Heart left ventricle (tissue), 16 donors: ENCODE measurements around the gene ATP13A2. TPM values are rescaled to one million over a fixed set of nuclear protein-coding genes. Genes with fewer than 3 reads are reported as not detected.
"Not testable (repeated sequence)": the region's sequence is repeated elsewhere in the genome, so short reads cannot be mapped to it uniquely, and the experiment has no call there.

Experiments used
- ATAC-seq, 4 donors: fragments of 200-7000 bp; cut with Tn5 transposase; one replicate each; pipeline ENCODE4 v1.9.1; 2020 to 2022; ENCODE audit warnings: moderate library complexity in 4 of 4, mild to moderate bottlenecking in 3 of 4, moderate number of reproducible peaks in 1 of 4
- DNase-seq, 5 donors: peaks; one replicate each; pipeline ENCODE4 v3.0.0-alpha.2; 2020
- H3K27ac ChIP-seq, 12 donors: fragments of 200-600 bp; sonication (generic) in 4 of 12; one replicate each; pipeline versions ENCODE4 v1.5.0 to v1.8.0; 2016 to 2022; ENCODE audit warnings: mild to moderate bottlenecking in 2 of 12
- H3K27me3 ChIP-seq, 9 donors: fragments of 200-600 bp; sonication (generic) in 2 of 9; one replicate each; pipeline versions ENCODE4 v1.5.1 to v1.8.0; 2016 to 2022; ENCODE audit warnings: mild to moderate bottlenecking in 3 of 9
- H3K36me3 ChIP-seq, 9 donors: fragments of 200-600 bp; sonication (generic) in 2 of 9; one replicate each; pipeline versions ENCODE4 v1.5.0 to v1.8.0; 2018 to 2022; ENCODE audit warnings: mild to moderate bottlenecking in 2 of 9
- H3K4me1 ChIP-seq, 12 donors: fragments of 200-600 bp; sonication (generic) in 4 of 12; one replicate each; pipeline versions ENCODE4 v1.5.0 to v1.8.0; 2016 to 2022; ENCODE audit warnings: mild to moderate bottlenecking in 3 of 12
- H3K4me3 ChIP-seq, 12 donors: fragments of 200-600 bp; sonication (generic) in 4 of 12; one replicate each; pipeline versions ENCODE4 v1.5.0 to v1.8.0; 2017 to 2022; ENCODE audit warnings: mild to moderate bottlenecking in 9 of 12, moderate library complexity in 4 of 12
- H3K9me3 ChIP-seq, 12 donors: fragments of 200-600 bp; sonication (generic) in 4 of 12; one replicate each; pipeline versions ENCODE4 v1.5.0 to v1.8.0; 2016 to 2022; ENCODE audit warnings: mild to moderate bottlenecking in 1 of 12
- POLR2A ChIP-seq, 2 donors: fragments of 450-650 bp; IDR thresholded peaks; one replicate each; pipeline ENCODE4 v1.6.1; 2017; ENCODE audit warnings: antibody characterized with exemption in 2 of 2, mild to moderate bottlenecking in 2 of 2, moderate library complexity in 2 of 2
- WGBS, 4 donors: extraction: QIAGEN DNeasy Blood & Tissue Kit in 2 of 4; methylation state at CpG; one replicate each; pipeline versions ENCODE4 v1.1.5 to v1.1.7; 2013 to 2018; 5-methylcytosine and 5-hydroxymethylcytosine counted together
- intact Hi-C, 10 donors: fragments of 100-400 bp; cut with DNase I; formaldehyde crosslinking; loops; one replicate each; pipeline versions ENCODE4 v1.11.1 to v1.14.2; 2022
- polyA plus RNA-seq, 2 donors: library from polyadenylated mRNA; stranded (reverse); fragments of 200-250 nt; gene quantifications; one replicate each; pipeline ENCODE4 v1.2.3, GENCODE V29; 2013
- total RNA-seq, 9 donors: library from RNA; depleted of rRNA in 2 of 9; stranded (reverse); fragments of >200 nt in 2 of 9; fragmentation: NEBNext Ultra II Directional in 3 of 9; extraction: Animal tissue kit (Norgen Biotek cat#: 25700) in 3 of 9; gene quantifications; one replicate each; pipeline versions ENCODE4 v1.1.0 to v1.2.4, GENCODE V29; 2016 to 2023
- TF ChIP-seq, protein P1 (sequence below), 12 donors: fragments of 200-600 bp; sonication (generic) in 4 of 12; IDR thresholded peaks; one replicate each; pipeline versions ENCODE4 v1.5.0 to v1.8.0; 2018 to 2022; ENCODE audit warnings: antibody characterized with exemption in 12 of 12, mild to moderate bottlenecking in 5 of 12
- donor health status: ischemic (EF 13 %, LVEDD 7.1; RV severe dilation, severe dysfunction).
- donor health status: healthy with polysubstance abuse.
- donor health status: DM: no; HTN: yes; CAD: no.
- donor health status: DM: no; HTN: no; CAD: no.
- donor health status: ischemic (EF 25% LVEDD 6.9; RV normal size, moderate dysfunction).
- donor health status: ischemic (EF 25% LVEDD 5.7; RV mildly dilated, moderate dysfunction).
- donor health status: healthy.
- donor health status: DM: yes; HTN: yes; CAD: no.
- donor health status: ischemic (EF 35%, LVEDD 5.7; RV mildly dilated, moderate dysfunction).
- donor health status: nonischemic (EF 11% LVEDD 7.7; RV severe dilation, severe dysfunction).
- donor health status: DM: yes; HTN: yes; CAD: no.
- donor health status: PGD.
- donor health status: ischemic (EF 29% LVEDD 5.4; RV normal size, mild dysfunction).
- donor health status: nonischemic (EF 23%, LVEDD 6.1; RV moderate dilation, normal function).

The ATP13A2 gene
- total and polyA plus RNA-seq, 11 donors = 7.3 to 37.2 (median 15.6) TPM

DNA sequence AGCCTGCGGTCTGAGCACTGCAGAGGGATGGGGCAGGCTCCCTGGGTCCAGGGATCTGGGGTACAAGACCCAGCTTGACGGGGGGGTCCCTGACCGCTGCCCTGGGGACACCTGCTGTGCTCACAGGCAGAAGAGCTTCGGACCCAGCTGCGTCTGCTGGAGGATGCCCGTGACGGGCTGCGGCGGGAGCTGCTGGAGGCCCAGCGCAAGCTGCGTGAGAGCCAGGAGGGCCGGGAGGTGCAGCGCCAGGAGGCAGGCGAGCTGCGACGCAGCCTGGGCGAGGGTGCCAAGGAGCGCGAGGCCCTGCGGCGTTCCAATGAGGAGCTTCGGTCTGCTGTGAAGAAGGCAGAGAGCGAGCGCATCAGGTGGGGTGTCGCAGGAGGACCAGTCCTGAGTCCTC, 56.5 kb downstream of the ATP13A2 start:
- TF ChIP-seq, protein P1, sequence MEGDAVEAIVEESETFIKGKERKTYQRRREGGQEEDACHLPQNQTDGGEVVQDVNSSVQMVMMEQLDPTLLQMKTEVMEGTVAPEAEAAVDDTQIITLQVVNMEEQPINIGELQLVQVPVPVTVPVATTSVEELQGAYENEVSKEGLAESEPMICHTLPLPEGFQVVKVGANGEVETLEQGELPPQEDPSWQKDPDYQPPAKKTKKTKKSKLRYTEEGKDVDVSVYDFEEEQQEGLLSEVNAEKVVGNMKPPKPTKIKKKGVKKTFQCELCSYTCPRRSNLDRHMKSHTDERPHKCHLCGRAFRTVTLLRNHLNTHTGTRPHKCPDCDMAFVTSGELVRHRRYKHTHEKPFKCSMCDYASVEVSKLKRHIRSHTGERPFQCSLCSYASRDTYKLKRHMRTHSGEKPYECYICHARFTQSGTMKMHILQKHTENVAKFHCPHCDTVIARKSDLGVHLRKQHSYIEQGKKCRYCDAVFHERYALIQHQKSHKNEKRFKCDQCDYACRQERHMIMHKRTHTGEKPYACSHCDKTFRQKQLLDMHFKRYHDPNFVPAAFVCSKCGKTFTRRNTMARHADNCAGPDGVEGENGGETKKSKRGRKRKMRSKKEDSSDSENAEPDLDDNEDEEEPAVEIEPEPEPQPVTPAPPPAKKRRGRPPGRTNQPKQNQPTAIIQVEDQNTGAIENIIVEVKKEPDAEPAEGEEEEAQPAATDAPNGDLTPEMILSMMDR (IDR thresholded peaks at IDR 0.05) = no peak
- no peak for TF ChIP-seq POLR2A (IDR thresholded peaks at IDR 0.05)
- Histone ChIP-seq H3K9me3 (no peaks in the 10 kb centered on the region), H3K36me3 (peaks cover 0 to 45% (median 10%) of the 10 kb centered on the region in 9 donors), H3K27me3 (no peaks in the 10 kb centered on the region), H3K27ac (no peak overlapping the region), H3K4me1 (peaks cover 0 to 8% (median 0%) of the 10 kb centered on the region in 12 donors), H3K4me3 (no peak overlapping the region)
- DNase-seq = no peak
- ATAC-seq = no peak
- intact Hi-C loops = loop anchor here in 2 of 10 donors (10.0 kb wide), 2 partner anchors 170 to 280 kb away; no protein-coding TSS in a partner anchor
- 92 to 97% (median 95%) methylated on average over 22 to 25 of the region's 25 CpGs for WGBS, 4 donors

DNA sequence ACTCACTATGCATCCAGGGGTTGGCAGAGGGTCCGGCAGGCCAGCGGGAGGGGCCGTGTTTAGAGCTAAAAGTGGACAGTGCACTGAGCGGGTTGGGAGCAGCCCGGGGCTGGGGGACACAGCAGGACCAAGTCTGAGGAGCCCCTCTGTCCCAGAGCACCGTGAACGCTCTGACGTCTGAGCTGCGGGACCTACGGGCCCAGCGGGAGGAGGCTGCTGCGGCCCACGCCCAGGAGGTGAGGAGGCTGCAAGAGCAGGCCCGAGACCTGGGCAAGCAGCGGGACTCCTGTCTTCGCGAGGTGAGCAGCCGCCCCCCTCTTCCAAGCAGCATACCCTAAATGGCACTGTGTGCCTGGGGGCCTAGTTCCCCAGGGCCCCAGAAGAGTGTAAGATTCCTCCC, 57.1 kb downstream of the ATP13A2 start:
- WGBS, 4 donors = 92 to 94% (median 94%) methylated on average over 16 to 18 of the region's 18 CpGs
- DNase-seq (no peak), ATAC-seq (no peak)
- Histone ChIP-seq H3K4me1 (peaks cover 0 to 6% (median 0%) of the 10 kb centered on the region in 12 donors), H3K36me3 (peaks cover 0 to 44% (median 10%) of the 10 kb centered on the region in 9 donors), H3K4me3 (no peak overlapping the region), H3K9me3 (no peaks in the 10 kb centered on the region), H3K27ac (no peak overlapping the region), H3K27me3 (no peaks in the 10 kb centered on the region)
- TF ChIP-seq, protein P1 (IDR thresholded peaks at IDR 0.05) = no peak
- TF ChIP-seq POLR2A (IDR thresholded peaks at IDR 0.05) = no peak
- intact Hi-C loops = loop anchor here in 5 of 10 donors (5.0 to 10.0 kb wide), 5 partner anchors 93 to 283 kb away; no protein-coding TSS in a partner anchor

DNA sequence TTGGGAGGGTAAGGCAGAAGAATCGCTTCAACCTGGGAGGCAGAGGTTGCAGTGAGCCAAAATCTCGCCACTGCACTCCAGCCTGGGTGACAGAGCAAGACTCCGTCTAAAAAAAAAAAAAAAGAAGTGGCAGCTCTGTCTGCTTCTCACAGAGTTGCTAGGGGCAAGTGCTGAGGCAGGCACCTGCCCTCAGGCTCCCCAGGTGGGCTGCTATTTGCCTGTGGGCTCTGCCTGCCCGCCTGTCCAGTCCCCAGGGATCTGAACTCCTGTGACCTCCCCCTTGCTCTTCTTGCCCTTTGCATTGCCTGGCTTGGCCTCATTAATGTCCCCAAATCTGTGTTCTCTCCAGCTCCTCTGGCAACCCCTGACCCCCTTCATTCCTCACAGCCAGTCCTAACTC, 59.4 kb downstream of the ATP13A2 start:
- H3K4me1 ChIP-seq, H3K9me3 ChIP-seq, H3K4me3 ChIP-seq, DNase-seq, ATAC-seq, H3K27me3 ChIP-seq, H3K27ac ChIP-seq: not testable (repeated sequence)
- WGBS, 4 donors = 82 to 99% (median 89%) methylated on average over 4 of the region's 4 CpGs
- H3K36me3 ChIP-seq = peaks cover 0 to 43% (median 18%) of the 10 kb centered on the region in 9 donors
- intact Hi-C loops = loop anchor here in 5 of 10 donors (5.0 to 10.0 kb wide), 5 partner anchors 95 to 285 kb away; no protein-coding TSS in a partner anchor

DNA sequence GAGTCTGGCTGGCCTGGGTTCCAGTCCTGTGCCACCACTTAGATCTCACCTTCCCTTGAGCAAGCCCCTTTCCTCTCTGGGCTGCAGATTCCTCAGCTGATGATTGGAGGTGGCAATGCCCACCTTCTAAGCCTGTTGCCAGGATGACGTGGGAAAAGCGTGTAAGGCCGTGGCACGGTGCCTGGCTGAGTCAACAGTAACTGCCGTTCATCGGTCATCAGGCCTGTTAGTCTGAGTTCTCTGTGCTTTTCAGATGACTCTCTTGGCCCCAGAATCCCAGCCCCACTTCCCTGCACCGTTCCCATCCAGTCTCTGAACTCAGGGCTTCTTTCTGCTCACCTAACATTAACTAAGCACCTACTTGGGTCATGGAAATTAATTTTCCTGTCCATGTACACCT, 62.7 kb downstream of the ATP13A2 start:
- 59 to 82% (median 67%) methylated on average over 5 to 7 of the region's 7 CpGs for WGBS, 4 donors
- intact Hi-C loops = loop anchor here in 3 of 10 donors (5.0 to 10.0 kb wide), 2 partner anchors 286 to 327 kb away; no protein-coding TSS in a partner anchor
- not testable (repeated sequence) for H3K27ac ChIP-seq, H3K9me3 ChIP-seq, H3K4me3 ChIP-seq, DNase-seq, ATAC-seq, H3K4me1 ChIP-seq, H3K27me3 ChIP-seq
- peaks cover 0 to 47% (median 9%) of the 10 kb centered on the region in 9 donors for H3K36me3 ChIP-seq

DNA sequence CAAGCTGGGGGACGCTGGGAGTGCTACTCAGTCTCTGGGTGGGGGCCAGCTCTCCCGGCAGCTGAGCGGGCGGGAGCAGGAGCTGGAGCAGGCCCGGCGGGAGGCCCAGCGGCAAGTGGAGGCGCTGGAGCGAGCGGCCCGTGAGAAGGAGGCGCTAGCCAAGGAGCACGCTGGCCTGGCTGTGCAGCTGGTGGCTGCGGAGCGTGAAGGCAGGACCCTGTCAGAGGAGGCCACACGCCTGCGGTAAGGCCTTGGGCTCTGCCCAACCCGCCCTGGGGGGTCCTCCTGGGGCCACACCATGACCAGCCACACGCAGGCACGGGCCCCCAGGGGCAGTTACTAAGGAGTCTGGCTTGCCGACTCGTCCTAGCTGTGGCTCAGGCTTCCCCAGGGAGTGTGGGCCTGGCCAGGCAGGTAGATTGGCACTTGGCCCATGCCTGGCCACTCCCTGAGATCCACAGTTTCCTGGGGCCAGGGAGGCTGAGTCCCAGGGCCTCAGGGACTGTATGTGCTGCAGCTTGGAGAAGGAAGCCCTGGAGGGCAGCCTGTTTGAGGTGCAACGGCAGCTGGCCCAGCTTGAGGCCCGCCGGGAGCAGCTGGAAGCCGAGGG, 63.3 kb downstream of the ATP13A2 start:
- not testable (repeated sequence) for H3K4me1 ChIP-seq, H3K9me3 ChIP-seq, DNase-seq, H3K27ac ChIP-seq, H3K4me3 ChIP-seq, H3K27me3 ChIP-seq
- intact Hi-C loops = loop anchor here in 3 of 10 donors (5.0 to 10.0 kb wide), 2 partner anchors 286 to 326 kb away; no protein-coding TSS in a partner anchor
- peak in 1 of 4 donors; percentile 14 for ATAC-seq
- WGBS, 4 donors = 90 to 93% (median 91%) methylated on average over 25 to 26 of the region's 26 CpGs
- H3K36me3 ChIP-seq = peaks cover 0 to 53% (median 10%) of the 10 kb centered on the region in 9 donors
